Measurements from ENCODE around the gene CIDEB. TPM values are rescaled to one million over a fixed set of nuclear protein-coding genes. Genes with fewer than 3 reads are reported as not detected.

Gene CIDEB
- total and polyA plus RNA-seq, 2 of the 4 experiments (the other 2 are of a cell fraction) = under 0.01 to 0.19 TPM

- H2BK15ac ChIP-seq (ENCODE audit: low read depth, low read length) = no peak overlapping the region
- no peaks in the 10 kb centered on the region for H3K27me3 ChIP-seq (ENCODE audit: control insufficient read depth, insufficient read depth, low read length)
- 81% methylated on average over 5 of the region's 9 CpGs; no CpG with 5 or more reads in 1 of the 2 experiments for WGBS, 2 experiments (ENCODE audit: extremely low coverage in 2 of 2, insufficient read length in 1 of 2)
- H3K4me3 ChIP-seq (ENCODE audit: insufficient read depth, low read depth, low read length) = no peak overlapping the region
- H3K36me3 ChIP-seq (ENCODE audit: control insufficient read depth, insufficient read depth, low read length) = peaks cover 29% of the 10 kb centered on the region
- H2AK9ac ChIP-seq (replicated peaks; ENCODE audit: low read depth, low read length, poor library complexity) = no peak overlapping the region
- H3K27ac ChIP-seq (ENCODE audit: insufficient read depth, low read length) = no peak overlapping the region
- POLR2A ChIA-PET (ENCODE audit: unreplicated experiment) = no interaction called here
- no peak overlapping the region for H4K8ac ChIP-seq (ENCODE audit: low read depth in 2 of 2, low read length in 2 of 2)
- no peak for ATAC-seq (ENCODE audit: low read depth)
- no TSS peak for BruUV-seq (replicated peaks)
- dilution Hi-C loops (cut with HindIII; ENCODE audit: low sequenced_read_pairs, unreplicated experiment) = no loop called here
- peaks cover 5% of the 10 kb centered on the region; the same call in 1 of the 2 replicates for H3K4me1 ChIP-seq (ENCODE audit: control insufficient read depth, insufficient read depth, low read length)
- in situ Hi-C loops (cut with MboI; ENCODE audit: low sequenced_read_pairs) = no loop called here
- no peak overlapping the region for H3K9ac ChIP-seq (ENCODE audit: low read depth, low read length)
- H3K23ac ChIP-seq (ENCODE audit: low read depth, low read length) = no peak overlapping the region
- H4K5ac ChIP-seq (ENCODE audit: low read depth, low read length) = no peak overlapping the region
- no peak overlapping the region for H3K4me2 ChIP-seq (ENCODE audit: low read depth, low read length)
- intact Hi-C loops (cut with micrococcal nuclease) = no loop called here
- peaks cover 5% of the 10 kb centered on the region; the same call in 1 of the 2 replicates for H3K9me1 ChIP-seq (ENCODE audit: insufficient read depth, low read length)
- H3K79me1 ChIP-seq (ENCODE audit: low read depth in 1 of 2, low read length in 2 of 2) = peaks cover 8 to 18% of the 10 kb centered on the region in 2 experiments
- no peak overlapping the region for H2AK5ac ChIP-seq (ENCODE audit: low read depth, low read length)
- no peak overlapping the region for H2BK5ac ChIP-seq (ENCODE audit: low read depth, low read length, poor library complexity, severe bottlenecking)
- H2BK120ac ChIP-seq (ENCODE audit: low read depth, low read length) = no peak overlapping the region
- no peak for DNase-seq
- no peak overlapping the region for H3K56ac ChIP-seq (ENCODE audit: extremely low read depth, insufficient read depth, low read length)
- no peak overlapping the region for H2BK20ac ChIP-seq (ENCODE audit: low read depth, low read length)
- CTCF ChIA-PET = no interaction called here
- TF ChIP-seq POLR2A (IDR thresholded peaks at IDR 0.05; ENCODE audit: low read depth, low read length) = no peak
- TF ChIP-seq MXI1 (IDR thresholded peaks at IDR 0.05; ENCODE audit: borderline replicate concordance, low read depth, low read length) = no peak
- TF ChIP-seq SMC3 (IDR thresholded peaks at IDR 0.05; ENCODE audit: low read depth, low read length) = no peak
- TF ChIP-seq MAZ (IDR thresholded peaks at IDR 0.05; ENCODE audit: borderline replicate concordance, low read depth, low read length) = no peak
- TF ChIP-seq NFE2L2 (IDR thresholded peaks at IDR 0.05; ENCODE audit: low read depth, low read length) = no peak
- TF ChIP-seq RAD21 (IDR thresholded peaks at IDR 0.05; ENCODE audit: low read length) = no peak
- no peak for TF ChIP-seq CTCF (conservative IDR thresholded peaks at IDR 0.05; ENCODE audit: low read depth, low read length)
- no peak for TF ChIP-seq RCOR1 (IDR thresholded peaks at IDR 0.05; ENCODE audit: insufficient replicate concordance, low read length)
- TF ChIP-seq ELK1 (IDR thresholded peaks at IDR 0.05; ENCODE audit: borderline replicate concordance, low read depth, low read length) = no peak
- TF ChIP-seq MAFK (IDR thresholded peaks at IDR 0.05; ENCODE audit: low read depth, low read length) = no peak
- no peak for TF ChIP-seq BHLHE40 (IDR thresholded peaks at IDR 0.05; ENCODE audit: low read depth, low read length)
- TF ChIP-seq USF2 (IDR thresholded peaks at IDR 0.05; ENCODE audit: low read depth, low read length) = no peak
- no peak for TF ChIP-seq RFX5 (IDR thresholded peaks at IDR 0.05; ENCODE audit: low read depth, low read length)
- no peak for TF ChIP-seq CHD1 (IDR thresholded peaks at IDR 0.05; ENCODE audit: low read depth, low read length)
- no peak for TF ChIP-seq CEBPB (IDR thresholded peaks at IDR 0.05; ENCODE audit: low read depth, low read length)
- TF ChIP-seq FOS (IDR thresholded peaks at IDR 0.05; ENCODE audit: low read depth, low read length) = no peak
- no peaks in the 10 kb centered on the region for H4K20me1 ChIP-seq (ENCODE audit: insufficient read depth, low read length)
- no peak overlapping the region for H2AFZ ChIP-seq (replicated peaks; ENCODE audit: low read length, poor library complexity)
- H3K4ac ChIP-seq (ENCODE audit: low read depth, low read length) = no peak overlapping the region
- H3K14ac ChIP-seq (replicated peaks; ENCODE audit: low read depth, low read length) = no peak overlapping the region
- no peaks in the 10 kb centered on the region for H3K9me3 ChIP-seq (ENCODE audit: control insufficient read depth, insufficient read depth, low read length)
- no peak overlapping the region for H3K18ac ChIP-seq (ENCODE audit: low read depth, low read length)
- H4K91ac ChIP-seq (ENCODE audit: insufficient read depth, low read depth, low read length) = no peak overlapping the region
Measured at GRCh38 chr14:24267516-24267915, 40.3 kb downstream of the CIDEB start.
